Suprapubic skin (tissue), 4 donors: ENCODE measurements around the gene FKRP. TPM values are rescaled to one million over a fixed set of nuclear protein-coding genes. Genes with fewer than 3 reads are reported as not detected.
"Not testable (repeated sequence)": the region's sequence is repeated elsewhere in the genome, so short reads cannot be mapped to it uniquely, and the experiment has no call there.

Experiments
- DNase-seq, 2 donors: peaks; one replicate each; pipeline ENCODE4 v3.0.0-alpha.2; 2019; ENCODE audit warnings: low spot score in 2 of 2
- H3K27ac ChIP-seq: fragments of 200-600 bp; sonication (generic); one replicate; pipeline ENCODE4 v1.5.1; 2019
- H3K27me3 ChIP-seq: fragments of 200-600 bp; sonication (generic); one replicate; pipeline ENCODE4 v1.5.1; 2019
- H3K36me3 ChIP-seq: fragments of 200-600 bp; sonication (generic); one replicate; pipeline ENCODE4 v1.5.1; 2019
- H3K4me1 ChIP-seq: fragments of 200-600 bp; sonication (generic); one replicate; pipeline ENCODE4 v1.5.1; 2019
- H3K4me3 ChIP-seq: fragments of 200-600 bp; sonication (generic); one replicate; pipeline ENCODE4 v1.5.1; 2019; ENCODE audit warnings: mild to moderate bottlenecking
- H3K9me3 ChIP-seq: fragments of 200-600 bp; sonication (generic); one replicate; pipeline ENCODE4 v1.5.1; 2019
- EP300 ChIP-seq: sonication (generic); formaldehyde crosslinking; IDR thresholded peaks from one replicate; pipeline ENCODE4 v1.6.1; 2017; ENCODE audit warnings: antibody characterized with exemption
- POLR2A ChIP-seq, 2 donors: fragments of 450-650 bp; IDR thresholded peaks; one replicate each; pipeline ENCODE4 v1.6.1; 2017; ENCODE audit warnings: antibody characterized with exemption in 2 of 2, mild to moderate bottlenecking in 2 of 2, moderate library complexity in 2 of 2
- POLR2AphosphoS5 ChIP-seq, 3 donors: sonication (generic); formaldehyde crosslinking; IDR thresholded peaks; one replicate each; pipeline ENCODE4 v1.6.1; 2017; ENCODE audit warnings: antibody characterized with exemption in 3 of 3
- WGBS: methylation state at CpG from one replicate; pipeline ENCODE4 v1.1.5; 2018; 5-methylcytosine and 5-hydroxymethylcytosine counted together
- total RNA-seq, 4 donors: library from RNA; depleted of rRNA; stranded (reverse); fragments of >200 nt; gene quantifications; one replicate each; pipeline ENCODE4 v1.1.0, GENCODE V29; 2016
- TF ChIP-seq, protein P1 (sequence below), 2 donors: fragments of 200-600 bp in 1 of 2; fragments of 450-650 bp in 1 of 2; sonication (generic) in 1 of 2; IDR thresholded peaks; one replicate each; pipeline ENCODE4 v1.5.1; 2016 to 2019; ENCODE audit warnings: antibody characterized with exemption in 2 of 2, mild to moderate bottlenecking in 1 of 2, moderate library complexity in 1 of 2

Gene FKRP
- total RNA-seq, 4 donors from 2014 or later, result 7.1 to 15.2 (median 7.8) TPM

DNA sequence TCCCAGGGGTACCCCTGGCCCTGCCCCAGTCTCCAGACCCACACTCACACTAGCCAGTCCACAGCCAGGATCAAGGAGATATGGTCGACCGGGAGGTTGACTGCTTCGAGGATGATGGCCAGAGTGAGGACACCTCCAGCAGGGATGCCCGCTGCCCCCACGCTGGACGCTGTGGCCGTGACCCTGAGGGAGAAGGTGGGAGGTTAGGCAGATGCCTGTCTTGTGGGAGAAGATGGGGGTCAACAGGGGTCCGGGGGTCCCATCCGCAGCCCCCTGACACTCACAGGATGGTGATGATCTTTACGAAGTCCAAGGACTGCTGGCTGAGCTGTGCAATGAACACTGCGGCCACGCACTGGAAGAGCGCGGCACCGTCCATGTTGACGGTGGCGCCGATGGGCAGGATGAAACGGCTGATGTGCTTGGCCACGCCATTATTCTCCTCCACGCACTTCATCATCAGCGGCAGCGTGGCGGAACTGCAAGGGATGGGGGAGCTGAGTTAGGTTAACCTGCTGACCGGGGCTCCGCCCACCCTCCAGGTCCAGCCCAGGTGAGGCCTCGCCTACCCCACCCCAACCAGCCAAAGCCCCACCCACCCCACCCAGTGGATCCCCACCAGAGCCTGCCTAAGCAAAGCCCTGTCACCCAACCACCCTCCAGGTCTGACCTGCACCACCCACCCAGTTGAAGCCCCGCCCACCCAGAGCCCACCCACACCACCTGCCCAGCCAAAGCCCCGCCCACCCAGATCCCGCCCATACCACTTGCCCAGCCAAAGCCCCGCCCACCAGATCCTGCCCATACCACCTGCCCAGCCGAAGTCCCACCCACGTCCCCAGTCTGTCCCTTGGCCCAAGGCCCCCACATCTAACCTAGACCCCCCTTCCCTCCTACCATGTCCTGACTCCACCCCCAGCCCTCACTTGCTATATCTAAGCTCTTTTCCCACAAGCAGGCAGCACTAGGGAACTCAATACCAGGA lies 31.4 kb downstream of the FKRP start:
- TF ChIP-seq EP300 (no peak), POLR2A (IDR thresholded peaks at IDR 0.05) (no peak), POLR2AphosphoS5 (IDR thresholded peaks at IDR 0.05) (no peak)
- TF ChIP-seq, protein P1, sequence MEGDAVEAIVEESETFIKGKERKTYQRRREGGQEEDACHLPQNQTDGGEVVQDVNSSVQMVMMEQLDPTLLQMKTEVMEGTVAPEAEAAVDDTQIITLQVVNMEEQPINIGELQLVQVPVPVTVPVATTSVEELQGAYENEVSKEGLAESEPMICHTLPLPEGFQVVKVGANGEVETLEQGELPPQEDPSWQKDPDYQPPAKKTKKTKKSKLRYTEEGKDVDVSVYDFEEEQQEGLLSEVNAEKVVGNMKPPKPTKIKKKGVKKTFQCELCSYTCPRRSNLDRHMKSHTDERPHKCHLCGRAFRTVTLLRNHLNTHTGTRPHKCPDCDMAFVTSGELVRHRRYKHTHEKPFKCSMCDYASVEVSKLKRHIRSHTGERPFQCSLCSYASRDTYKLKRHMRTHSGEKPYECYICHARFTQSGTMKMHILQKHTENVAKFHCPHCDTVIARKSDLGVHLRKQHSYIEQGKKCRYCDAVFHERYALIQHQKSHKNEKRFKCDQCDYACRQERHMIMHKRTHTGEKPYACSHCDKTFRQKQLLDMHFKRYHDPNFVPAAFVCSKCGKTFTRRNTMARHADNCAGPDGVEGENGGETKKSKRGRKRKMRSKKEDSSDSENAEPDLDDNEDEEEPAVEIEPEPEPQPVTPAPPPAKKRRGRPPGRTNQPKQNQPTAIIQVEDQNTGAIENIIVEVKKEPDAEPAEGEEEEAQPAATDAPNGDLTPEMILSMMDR (IDR thresholded peaks at IDR 0.05), result no peak
- no peak overlapping the region for H3K4me3 ChIP-seq
- H3K27me3 ChIP-seq, result no peaks in the 10 kb centered on the region
- no peaks in the 10 kb centered on the region for H3K9me3 ChIP-seq
- H3K27ac ChIP-seq, result no peak overlapping the region
- peaks cover 73% of the 10 kb centered on the region for H3K36me3 ChIP-seq
- whole genome bisulfite sequencing, result 91% methylated on average over 28 of the region's 33 CpGs
- peaks cover 22% of the 10 kb centered on the region for H3K4me1 ChIP-seq
- DNase-seq, result no peak

DNA sequence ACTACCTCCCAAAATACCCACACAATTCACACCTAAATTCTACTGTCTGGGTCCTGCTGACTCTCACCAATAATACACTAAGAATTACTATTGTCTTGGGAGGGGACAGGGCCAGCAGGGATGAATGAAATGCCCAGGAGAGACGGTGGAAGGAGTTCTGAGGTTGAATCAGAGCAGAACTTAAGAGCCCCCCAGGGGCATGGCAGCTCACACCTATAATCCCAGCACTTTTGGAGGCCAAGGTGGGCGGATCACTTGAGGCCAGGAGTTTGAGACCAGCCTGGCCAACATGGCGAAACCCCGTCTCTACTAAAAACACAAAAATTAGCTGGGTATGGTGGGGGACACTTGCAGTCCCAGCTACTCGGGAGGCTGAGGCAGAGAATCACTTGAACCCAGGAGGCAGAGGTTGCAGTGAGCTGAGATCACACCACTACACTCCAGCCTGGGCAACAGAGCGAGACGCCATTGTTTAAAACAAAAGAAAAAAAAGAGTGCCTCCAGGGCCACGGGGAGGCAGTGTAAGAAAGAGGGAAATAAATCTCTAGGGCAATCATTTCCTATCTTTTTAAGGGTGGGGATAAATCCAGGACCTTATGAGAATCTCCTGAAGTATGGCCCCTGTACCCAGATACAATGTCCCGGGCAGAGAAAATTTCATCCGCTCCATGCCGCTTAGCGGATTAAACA lies 32.2 kb downstream of the FKRP start:
- not testable (repeated sequence) for DNase-seq, H3K27me3 ChIP-seq, H3K4me3 ChIP-seq, H3K9me3 ChIP-seq
- WGBS, result 88% methylated on average over 12 of the region's 12 CpGs
- Histone ChIP-seq H3K27ac (peak overlapping the region; percentile 29), H3K4me1 (peaks cover 27% of the 10 kb centered on the region), H3K36me3 (peaks cover 82% of the 10 kb centered on the region)

DNA sequence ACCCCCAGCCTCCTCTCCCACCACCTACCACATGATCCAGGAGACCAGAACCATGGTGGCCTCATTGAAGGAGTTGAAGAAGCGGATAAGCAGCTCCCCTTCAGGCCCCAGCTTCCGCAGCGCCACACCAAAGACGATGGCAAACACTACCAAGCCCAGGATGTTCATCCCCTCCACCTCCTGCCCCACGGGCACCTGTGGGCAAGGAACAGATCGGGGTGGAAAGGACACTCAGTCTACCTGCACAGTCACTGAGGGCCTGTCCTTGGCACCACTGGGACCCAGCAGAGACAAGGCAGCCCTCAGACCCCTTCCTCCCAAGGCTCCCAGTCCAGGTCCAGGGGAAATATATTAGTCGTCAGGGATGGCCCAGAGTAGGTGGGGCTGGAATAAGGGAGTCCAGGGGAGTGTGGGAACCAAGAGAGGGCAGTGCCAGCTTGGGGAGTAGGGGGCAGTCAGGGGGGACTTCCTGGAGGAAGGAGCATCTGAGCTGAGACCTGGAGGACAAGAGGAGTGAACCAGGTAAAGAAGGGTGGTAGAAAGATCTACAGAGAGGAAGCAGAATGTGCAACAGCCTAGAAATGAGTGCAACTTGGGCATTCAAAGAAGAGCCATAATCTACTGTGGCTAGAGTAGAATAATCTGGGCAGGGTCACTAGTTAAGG lies 36.6 kb downstream of the FKRP start:
- no peak overlapping the region for H3K4me3 ChIP-seq
- peaks cover 68% of the 10 kb centered on the region for H3K4me1 ChIP-seq
- 98% methylated on average over 4 of the region's 7 CpGs for WGBS
- no peak for DNase-seq
- no peaks in the 10 kb centered on the region for H3K9me3 ChIP-seq
- peaks cover 49% of the 10 kb centered on the region for H3K36me3 ChIP-seq
- H3K27ac ChIP-seq, result no peak overlapping the region
- H3K27me3 ChIP-seq, result no peaks in the 10 kb centered on the region
- TF ChIP-seq EP300, result no peak

DNA sequence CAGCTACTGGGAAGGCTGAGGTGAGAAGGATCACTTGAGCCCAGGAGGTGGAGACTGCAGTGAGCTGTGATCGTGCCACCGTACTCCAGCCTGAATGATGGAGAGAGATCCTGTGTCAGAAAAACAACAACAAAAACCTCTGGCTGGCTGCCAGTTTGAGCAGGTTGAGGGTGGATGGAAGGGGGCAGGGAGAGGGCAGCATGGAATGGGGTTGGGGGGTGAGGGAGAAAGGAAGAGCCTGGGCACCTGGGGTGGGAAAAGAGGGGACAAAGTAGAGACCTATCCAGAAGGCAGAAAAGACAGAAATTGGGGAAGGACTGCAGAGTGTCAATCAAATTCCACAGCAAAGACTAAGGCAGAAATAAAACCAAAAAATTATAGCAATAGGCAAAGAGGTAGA lies 37.8 kb downstream of the FKRP start:
- no peaks in the 10 kb centered on the region for H3K27me3 ChIP-seq
- no peak for DNase-seq
- TF ChIP-seq POLR2A (IDR thresholded peaks at IDR 0.05) (no peak), POLR2AphosphoS5 (IDR thresholded peaks at IDR 0.05) (no peak), EP300 (no peak)
- TF ChIP-seq, protein P1 (IDR thresholded peaks at IDR 0.05), result no peak
- no peaks in the 10 kb centered on the region for H3K9me3 ChIP-seq
- H3K4me1 ChIP-seq, result peaks cover 65% of the 10 kb centered on the region
- H3K4me3 ChIP-seq, result peak overlapping the region; percentile 95
- WGBS, result 30% methylated on average over 2 of the region's 2 CpGs
- peaks cover 38% of the 10 kb centered on the region for H3K36me3 ChIP-seq
- no peak overlapping the region for H3K27ac ChIP-seq

DNA sequence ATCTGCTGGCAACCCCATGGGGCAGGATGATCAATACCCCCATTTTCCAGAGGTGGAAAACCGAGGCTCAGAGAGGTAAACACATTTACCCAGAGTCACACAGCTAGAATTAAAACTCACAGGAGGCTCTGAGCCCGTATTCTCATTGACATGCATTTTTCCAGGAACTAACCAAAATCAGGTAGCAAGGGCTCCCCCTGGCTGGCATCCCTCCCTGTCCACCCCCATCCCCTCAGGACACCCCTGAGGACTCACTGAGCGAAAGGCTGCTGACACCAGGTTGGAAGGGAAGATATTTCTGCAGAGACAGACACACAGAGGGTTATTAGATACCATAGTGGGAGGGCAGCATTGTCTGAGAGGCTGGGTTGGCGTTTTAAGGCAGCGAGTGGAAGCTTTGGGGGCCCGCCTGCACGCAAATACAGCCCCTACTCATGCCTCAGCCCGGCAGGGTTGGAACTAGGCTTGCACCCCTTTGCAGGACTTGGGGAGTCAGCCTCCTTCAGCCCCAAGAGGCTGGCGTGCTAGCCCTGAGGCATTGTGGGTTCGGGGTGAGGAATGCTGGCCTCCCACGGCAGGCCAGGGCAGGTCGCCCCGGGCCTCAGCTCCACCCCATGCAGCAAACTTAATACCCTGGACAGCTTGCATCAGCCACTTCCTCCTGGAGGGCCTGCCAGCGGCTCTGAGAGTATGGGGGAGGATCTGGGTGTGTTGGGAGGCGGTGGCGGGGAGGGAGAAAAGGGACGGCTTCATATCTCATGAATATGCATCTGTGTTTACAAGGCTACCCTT lies 38.6 kb downstream of the FKRP start:
- H3K27me3 ChIP-seq, result no peaks in the 10 kb centered on the region
- H3K36me3 ChIP-seq, result peaks cover 31% of the 10 kb centered on the region
- peak overlapping the region; percentile 90 for H3K27ac ChIP-seq
- H3K4me1 ChIP-seq, result peaks cover 73% of the 10 kb centered on the region
- TF ChIP-seq POLR2AphosphoS5 (IDR thresholded peaks at IDR 0.05) (no peak), POLR2A (IDR thresholded peaks at IDR 0.05) (no peak), EP300 (no peak)
- TF ChIP-seq, protein P1 (IDR thresholded peaks at IDR 0.05), result no peak
- H3K9me3 ChIP-seq, result no peaks in the 10 kb centered on the region
- WGBS, result 19% methylated on average over 14 of the region's 17 CpGs
- peak; percentile 85 to 90 for DNase-seq
- H3K4me3 ChIP-seq, result peak overlapping the region; percentile 95
